NCI-H187 (cell line): ENCODE measurements around the gene CAPN8.

Experiments
- DNase-seq, 2 experiments: peaks; one replicate each; lab custom pipeline; 2025; lab: John Stamatoyannopoulos, UW

The CAPN8 gene

DNA sequence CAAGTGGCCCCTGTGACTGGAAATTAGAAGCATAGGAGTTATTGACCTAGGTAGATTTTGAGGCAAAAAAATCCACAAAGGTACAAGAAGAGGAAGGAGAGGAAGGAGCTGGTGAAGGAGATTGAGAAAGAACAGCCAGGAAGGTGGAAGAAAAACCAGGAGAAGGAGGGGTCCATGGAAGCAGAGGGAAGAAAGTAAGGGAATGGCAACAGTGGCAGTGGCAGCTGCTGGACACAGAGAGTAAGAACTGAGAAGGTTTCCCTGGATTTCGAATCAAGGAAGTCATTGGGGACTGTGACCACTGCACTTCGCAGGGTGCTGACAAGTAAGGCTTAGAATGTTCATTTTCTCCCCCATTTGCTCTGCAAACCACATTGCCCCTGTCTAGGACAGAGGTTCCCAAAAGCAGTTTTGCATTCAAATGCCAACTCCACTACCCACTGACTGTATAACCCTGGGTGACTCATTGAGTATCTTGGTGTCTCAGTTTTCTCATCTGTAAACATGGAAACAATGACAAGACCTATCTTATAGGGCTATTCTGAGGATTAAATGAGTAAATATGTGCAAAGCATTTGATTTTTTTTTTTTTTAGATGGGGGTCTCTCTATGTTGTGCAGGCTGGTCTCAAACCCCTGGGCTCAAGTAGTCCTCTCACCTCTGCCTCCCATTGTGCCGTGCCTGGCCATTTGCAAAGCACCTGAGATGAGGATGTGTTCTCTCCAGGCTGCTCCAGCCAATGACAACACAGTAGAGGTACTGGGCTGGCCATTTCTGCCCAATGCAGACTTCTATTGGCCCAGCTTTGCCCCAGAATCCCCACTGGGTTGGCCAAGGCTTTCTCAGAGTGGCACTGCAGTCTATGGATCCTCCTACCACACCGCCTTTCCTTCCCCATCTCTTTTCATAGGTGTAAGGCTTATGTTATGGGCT is 37.5 kb upstream of the CAPN8 start:
- no peak for DNase-seq

DNA sequence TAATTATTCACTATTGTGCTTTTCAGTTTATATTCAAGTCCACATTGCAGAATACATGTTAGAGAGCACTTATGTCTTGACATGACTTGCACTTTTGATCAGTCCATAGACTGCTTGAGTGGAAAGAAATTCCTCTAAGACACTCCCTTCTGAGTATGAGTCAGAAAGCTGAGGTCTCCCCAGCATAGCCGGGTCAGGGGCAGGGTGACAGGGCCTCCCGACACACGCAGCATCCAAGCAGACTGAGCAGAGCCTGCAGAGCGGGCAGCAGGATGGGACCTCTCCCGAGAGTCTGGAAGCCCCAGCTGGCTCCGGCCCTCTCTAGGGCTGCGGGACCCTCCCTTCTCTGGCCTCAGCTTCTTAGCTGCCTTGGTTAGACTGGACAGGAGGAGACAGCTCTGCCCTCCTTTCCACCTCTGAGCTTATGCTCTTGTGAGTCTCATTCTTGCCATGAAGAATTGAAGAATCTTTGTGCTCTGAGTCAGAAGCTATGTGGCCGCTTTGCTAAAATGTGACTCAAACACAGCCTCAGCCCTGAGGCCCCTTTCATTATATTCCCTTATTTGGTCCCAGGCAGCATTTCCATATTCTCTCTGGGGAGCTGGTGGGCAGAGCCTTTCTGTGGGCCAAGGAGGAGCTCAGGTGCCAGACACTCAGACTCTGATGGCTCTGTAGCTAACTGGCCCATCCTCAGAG is 35.6 kb upstream of the CAPN8 start:
- no peak for DNase-seq

DNA sequence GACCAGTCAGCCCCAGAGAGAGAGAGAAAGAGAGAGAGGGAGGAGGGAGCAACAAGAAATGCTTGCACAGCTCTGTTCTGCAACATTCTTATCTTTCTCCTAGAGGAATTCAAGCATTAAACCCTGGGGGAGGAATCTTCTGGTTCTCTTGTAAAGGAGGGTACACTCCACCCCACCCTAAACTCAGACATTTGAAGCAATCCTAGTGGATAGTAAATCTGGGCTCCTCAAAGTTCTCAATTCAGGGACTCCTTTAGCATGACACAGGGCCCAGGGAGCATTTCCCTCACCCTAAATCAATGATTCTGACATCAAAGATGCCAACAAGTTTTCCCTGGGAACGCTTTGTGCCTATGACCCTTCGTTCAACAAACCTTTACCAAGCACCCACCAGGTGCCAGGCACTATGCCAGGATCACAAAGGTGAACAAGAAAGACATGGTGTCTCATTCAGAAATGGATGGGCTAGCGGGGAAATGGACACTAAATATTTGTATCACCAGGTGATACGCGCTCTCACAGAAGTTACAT is 35.0 kb upstream of the CAPN8 start:
- DNase-seq, result no peak

DNA sequence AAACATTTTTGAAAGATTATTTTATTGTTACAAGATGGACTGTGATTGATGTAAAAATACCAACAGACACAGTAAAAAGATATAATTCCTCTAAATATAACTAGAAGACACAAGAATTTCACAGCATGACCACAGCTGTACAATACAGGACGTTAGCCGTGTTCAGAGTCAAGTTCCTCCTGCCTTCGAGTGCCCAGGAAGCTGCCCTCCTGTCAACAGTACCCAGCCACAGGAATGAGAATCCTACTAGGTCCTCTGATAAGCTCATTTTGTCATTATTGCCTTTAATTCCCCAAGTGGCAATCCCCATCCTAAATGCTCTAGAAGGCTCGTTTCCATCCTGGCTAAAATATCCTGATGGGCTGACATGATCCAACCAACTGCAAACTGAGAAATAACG is 30.4 kb upstream of the CAPN8 start:
- DNase-seq, result no peak

DNA sequence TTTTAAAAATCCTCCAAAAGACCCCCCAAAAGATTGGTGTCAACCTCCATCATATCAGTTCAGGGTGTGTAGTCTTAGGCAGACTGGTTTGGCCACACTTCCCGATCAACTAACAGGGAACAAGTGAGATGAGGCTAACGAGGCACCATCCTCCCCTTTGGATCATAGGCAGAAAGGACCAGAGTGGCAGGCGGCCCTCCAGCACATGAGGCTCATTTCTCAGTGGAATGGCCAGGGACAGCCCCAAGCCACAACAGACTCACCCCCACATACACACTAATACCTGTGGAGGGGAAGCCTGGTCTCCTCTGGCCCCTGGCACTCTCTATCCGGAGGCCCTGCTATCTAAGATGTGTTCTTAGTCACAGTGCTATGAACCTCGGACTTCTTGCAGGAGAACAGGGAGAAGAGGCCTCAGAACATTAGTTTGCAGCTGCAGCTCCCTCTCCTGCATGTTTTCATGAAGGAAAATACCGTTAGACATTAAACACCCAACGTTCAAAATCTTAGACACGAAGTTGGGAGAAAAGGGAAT is 29.6 kb upstream of the CAPN8 start:
- DNase-seq, result no peak

DNA sequence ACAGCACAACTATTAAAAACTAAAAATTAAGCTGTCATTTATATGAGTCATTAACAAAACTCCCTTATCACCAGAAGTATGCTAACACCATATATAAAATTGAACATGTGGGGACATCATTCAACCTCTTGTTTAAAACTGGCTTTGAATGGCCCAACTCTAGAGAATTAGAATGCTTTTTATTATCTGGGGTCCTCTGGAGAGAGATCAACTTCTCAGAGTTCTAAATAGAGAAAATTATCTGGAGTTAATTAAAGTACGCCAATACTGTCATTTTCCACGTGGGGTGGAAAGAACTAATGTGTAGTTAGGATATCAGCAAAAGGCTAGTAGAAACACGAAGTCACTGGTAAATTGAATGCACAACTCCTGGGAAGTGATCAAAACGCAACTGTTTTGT is 25.6 kb upstream of the CAPN8 start:
- no peak for DNase-seq

DNA sequence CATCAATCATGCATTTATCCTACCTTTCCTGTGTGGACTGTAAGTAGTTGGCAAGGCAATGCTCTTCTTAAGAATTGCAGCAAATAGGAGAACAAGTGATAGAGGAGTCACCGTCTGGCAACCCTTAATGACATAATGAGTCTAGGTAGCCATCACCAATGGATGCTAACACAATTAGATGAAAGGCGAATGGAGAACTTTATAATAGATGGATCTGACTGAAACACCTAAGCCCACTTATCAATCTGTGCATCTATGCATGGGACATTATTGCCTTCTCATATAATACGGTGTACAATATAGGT is 18.9 kb upstream of the CAPN8 start:
- no peak for DNase-seq

DNA sequence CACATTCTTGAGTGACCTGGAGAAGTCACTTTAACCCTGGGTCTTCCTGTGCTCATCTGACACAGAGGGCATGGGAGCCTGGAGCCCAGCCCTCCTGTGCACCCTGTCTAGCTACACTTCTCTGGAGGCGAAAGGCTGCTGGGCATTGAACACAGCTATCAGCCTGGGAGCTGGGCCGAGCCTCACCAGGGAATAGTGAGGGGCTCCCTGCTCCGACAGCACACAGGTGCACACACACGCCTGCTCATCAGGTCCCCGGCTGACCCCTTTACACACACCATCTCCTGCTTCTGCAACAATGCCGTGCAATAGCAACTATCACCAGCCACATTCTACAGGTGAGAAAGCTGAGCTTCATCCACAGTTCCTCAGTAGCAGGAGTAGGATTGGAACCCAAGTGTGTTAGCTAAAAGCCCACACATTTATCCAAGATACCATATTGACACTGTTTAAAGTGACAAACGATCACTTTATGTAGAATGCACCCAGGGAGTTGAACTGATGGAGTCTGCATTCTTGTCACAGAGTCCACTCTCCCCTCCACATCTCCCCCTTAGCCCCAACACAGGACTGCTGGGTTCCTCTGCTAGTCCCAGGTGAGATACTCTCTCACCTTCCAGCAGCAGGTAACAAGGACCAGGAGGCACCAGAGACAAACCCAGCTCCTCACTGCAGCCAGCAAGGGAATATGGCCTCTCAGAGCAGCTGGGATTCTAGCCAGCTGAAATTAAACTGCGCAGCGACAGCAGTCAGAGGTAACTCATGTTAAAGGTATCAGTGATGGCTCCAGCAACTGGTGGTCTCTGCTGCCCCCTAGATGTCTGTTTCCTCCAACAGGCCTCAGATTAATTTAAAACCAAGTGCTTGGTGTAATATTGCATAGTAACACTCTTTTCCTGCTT is 18.3 kb upstream of the CAPN8 start:
- peak; percentile 11 to 55 for DNase-seq

DNA sequence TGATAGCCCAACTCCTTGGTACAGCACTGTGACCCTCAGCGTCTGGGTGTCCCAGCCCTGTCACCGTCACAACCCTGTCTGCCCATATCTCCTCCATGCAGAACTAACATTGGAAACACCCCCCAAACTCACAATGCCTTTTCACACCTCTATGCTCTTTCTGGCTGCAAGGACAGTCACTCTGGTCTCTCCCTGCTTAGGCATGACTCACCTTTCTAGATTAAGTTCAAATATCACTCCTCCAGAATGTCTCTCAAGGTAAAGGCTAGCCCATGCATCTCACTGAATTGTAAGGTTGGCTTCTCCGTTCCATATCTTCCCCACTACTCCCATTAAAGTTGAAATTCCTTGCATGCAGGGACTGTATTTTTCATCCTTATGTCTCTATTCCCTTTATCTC is 17.0 kb upstream of the CAPN8 start:
- no peak for DNase-seq

DNA sequence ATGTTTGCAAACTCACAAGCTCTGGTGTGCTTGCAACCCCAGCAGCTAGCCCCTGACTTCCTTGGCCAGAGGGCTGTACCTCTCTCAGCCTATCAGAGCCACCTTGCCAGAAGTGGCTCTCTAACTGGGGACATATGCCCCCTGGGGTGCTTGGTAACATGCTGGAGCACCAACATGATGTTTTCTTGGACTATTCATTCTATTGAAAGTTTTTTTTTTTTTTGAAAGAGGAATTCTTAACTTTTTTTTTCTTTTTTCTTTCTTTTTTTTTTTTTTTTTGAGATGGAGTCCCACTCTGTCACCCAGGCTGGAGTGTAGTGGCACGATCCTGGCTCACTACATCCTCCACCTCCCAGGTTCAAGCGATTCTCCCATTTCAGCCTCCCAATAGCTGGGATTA is 14.7 kb upstream of the CAPN8 start:
- DNase-seq, result no peak

DNA sequence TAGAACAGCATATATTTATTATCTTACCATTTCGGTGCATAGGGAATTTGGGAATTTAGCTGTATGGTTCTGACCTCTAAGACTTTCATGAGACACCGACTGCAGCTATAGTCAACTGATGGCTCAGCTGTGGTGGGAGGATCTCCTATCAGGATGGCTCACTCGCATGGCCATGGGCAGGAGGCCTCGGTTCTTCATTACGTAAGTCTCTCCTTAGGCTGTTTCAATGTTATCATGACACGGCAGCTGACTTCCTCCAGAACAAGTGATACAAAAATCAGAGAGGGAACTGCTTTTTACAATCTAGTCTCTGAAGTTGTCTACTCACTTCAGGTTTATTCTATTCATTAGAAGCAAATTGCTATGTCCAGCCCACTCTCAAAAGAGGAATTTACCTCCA is 13.3 kb upstream of the CAPN8 start:
- no peak for DNase-seq

DNA sequence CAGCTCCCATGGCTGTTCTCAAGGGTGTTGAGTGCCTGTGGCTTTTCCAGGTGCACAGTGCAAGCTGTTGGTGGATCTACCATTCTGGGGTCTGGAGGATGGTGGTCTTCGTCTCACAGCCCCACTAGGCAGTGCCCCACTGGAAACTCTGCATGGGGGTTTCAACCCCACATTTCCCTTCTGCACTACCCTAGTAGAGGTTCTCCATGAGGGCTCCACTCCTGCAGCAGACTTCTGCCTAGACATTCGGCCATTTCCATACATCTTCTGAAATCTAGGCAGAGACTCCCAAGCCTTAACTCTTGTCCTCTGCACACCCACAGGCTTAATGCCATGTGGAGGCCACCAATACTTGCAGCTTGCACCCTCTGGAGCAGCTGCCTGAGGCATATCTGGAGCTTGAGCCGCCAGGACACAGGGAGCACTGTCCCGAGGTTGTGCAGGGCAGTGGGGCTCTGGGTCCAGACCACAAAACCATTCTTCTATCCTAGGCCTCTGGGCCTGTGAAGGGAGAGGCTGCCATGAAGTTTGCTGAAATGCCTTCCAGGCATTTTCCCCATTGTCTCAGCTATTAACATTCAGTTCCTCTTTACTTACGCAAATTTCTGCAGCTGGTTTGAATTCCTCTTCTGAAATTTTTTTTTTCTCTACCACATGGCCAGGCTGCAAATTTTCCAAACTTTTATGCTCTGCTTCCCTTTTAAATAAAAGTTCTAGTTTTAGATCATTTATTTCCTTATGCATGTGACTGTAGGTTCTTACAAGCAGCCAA is 8.8 kb upstream of the CAPN8 start:
- no peak for DNase-seq

DNA sequence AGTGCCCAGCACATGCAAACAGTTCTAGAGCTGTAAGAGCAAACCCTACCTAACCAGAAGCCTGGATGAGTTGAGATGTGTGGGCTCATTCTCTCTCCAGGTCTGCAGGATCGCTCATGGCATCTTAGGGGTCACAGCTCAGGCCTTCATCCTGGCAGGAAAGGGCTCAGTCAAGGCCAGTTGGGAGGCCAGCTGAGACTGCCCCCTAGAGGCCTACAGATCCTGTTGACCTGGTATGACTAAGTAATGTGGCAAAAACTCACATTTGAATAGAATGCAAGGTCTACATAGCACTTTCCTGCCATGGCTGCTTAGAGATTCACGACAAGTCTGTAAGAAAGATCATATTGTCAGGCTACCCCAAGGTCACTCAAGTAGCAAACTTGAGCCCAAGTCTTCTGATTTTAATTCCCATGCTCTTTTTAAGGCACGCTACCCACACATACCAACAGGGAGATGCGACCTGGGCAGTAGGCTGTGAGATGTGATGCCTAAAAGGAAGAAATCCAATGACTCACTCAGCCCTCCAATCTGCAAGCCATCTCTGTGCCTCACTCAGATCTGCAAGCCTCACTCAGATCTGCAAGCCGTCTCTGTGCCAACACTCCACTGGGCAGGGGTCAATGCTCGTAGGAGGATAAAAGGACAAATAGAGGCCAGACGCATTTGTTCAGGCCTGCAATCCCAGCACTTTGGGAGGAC is 5.1 kb upstream of the CAPN8 start:
- DNase-seq, result no peak

DNA sequence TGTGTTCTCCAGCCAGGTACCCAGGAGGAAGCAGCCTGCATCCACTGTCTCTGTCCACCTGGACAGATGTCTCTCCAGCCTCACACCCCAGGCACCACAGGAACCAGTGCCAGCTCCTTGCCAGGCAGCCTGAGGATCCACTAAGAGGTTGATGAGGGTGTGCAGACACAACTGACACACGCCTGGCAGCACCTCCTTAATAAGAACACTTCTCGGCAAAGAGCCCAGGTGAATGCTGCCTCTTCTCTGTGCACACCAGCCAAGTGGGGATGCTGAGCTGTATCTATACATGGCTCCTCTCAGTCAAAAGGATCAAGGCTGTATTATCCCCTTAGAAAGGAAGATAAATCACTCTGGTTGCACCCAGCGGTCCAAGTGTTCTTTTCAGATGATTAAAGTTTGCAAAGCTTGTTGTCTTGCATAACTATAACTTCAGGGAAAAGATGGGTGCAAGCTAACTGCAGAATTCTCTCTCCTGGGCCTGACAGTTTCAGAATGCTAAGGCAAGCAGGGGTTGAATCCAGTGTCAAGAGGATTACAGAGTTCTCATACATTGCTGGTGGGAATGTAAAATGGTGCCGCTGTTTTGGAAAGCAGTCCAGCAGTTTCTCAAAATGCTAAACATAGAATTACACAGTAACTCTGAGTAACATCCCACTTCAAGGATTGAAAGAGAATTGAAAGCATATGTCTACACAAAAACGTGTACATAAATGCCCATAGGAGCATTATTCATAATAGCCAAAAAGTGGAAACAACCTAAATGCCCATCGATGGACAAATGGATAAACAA is 3.7 kb upstream of the CAPN8 start:
- DNase-seq, result no peak

DNA sequence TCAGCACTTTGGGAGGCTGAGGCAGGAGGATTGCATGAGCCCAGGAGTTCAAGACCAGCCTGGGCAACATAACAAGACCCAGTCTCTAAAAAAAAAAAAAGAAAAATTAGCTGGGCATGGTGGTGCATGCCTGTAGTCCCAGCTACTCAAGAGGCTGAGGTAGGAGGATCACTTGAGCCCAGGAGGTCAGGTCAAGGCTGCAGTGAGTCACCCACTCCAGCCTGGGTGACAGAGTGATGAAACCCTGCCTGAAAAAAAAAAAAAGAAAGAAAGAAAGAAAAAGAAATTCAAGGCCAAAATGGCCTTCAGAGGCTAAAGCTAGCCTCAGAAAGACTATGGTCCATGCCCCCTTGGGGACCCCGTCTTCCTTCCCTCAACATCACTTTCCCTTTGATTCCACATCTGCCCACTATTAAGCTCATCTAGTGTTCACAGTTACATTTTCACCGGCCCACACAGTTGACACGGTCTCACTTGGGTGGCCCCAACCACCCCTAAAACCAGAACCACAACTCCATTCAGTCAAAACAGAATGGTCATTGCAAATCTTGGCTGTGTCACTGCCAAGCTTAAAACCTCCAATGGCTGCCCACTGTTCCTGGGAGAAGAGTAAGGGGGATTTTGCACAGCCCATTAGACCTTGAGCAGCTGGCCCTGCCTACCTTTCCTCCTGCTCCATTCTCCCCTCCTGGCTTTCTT is 2.1 kb upstream of the CAPN8 start:
- DNase-seq, result no peak

DNA sequence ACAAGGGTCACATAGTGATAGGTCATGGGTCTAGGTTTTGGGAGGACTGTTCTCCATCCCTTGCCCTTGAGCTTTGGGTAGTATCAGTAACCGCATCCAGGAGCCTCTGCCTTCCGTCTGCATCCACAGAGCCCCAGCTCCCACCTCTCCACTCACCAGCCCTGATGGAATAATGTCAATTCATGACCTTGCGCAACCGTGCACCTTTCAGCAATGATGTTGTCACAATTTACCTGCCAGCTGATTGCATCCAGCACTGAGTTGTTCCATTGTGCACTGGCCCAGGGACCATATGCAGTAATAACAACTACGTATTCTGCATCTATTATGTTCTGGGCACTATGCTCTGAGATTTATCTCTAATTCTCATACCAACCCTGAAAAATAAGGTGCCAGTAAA is 1.4 kb downstream of the CAPN8 start:
- DNase-seq, result no peak

DNA sequence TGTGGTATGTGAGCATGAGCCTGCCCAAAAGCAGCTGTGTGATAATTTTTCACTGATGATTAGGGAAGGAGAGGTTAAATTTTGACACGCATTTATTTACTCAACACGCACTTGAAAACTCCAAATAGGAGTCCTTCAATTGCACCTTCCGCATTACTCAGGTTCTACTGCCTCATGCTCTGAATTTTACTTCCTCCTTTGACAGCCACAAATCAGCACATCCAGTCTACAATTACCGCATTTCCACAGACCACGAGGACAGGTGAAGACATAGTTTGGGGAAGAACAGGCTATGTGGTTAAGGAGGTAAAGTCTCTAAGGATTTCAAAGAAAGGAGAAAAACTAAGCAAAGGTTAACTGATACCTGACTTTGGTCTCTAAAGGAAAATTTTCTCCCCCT is 2.6 kb downstream of the CAPN8 start:
- DNase-seq, result no peak

DNA sequence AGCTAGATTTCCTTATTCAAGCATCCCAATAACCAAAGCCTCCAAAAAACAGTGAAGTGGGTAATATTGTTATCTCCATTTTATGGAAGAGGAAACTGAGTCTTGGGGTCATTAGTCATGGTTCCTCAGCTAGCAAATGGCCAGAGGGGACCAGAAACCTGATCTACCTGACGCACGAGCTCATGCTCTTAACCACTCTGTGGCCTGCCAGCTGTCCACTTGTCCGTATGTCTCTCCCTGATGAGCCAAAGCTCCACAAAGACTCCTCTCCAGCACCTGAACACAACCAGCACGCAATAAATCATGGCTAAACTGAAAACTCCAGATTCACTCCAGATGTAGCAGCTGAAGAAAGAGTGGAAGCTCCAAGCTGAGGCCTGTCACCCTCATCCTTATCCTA is 5.8 kb downstream of the CAPN8 start:
- DNase-seq, result no peak

DNA sequence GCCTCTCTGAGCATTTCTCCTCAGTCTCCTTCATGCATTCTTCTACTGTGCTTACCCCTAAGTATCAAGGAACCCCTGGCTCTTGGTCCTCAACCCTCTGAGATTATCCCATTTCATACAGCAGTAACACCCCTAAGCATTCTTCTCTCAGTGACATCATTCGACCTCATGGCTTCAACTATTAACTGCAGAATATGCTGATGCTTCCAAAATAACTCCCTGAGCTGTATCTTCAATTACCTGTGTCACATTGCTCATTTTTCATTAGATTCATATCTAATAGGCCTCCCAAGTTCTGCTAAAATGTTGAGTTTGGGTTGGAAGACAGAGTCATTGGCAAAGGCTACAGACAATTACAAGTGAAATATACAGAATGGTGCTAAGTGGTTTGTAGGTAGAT is 7.5 kb downstream of the CAPN8 start:
- DNase-seq, result no peak
